ENCODE results near the gene TMPRSS13. TPM values are rescaled to one million over a fixed set of nuclear protein-coding genes. Genes with fewer than 3 reads are reported as not detected.

TMPRSS13 gene
- total RNA-seq, 1 donor from 2014 or later, result 0.53 TPM

- Histone ChIP-seq H3K4me3 (ENCODE audit: low read depth, low read length) (no peak overlapping the region), H3K36me3 (ENCODE audit: control insufficient read depth, insufficient read depth, low read length) (no peaks in the 10 kb centered on the region), H3K27me3 (ENCODE audit: control insufficient read depth, insufficient read depth, low read length) (no peaks in the 10 kb centered on the region)
- FAIRE-seq (no peak), DNase-seq (ENCODE audit: low read depth) (no peak)
- TF ChIP-seq CTCF (IDR thresholded peaks at IDR 0.05; ENCODE audit: insufficient read depth, low read length, severe bottlenecking), result no peak
Measured at GRCh38 chr11:117855912-117856651, 73.1 kb downstream of the TMPRSS13 start.

- TF ChIP-seq CTCF (IDR thresholded peaks at IDR 0.05; ENCODE audit: insufficient read depth, low read length, severe bottlenecking), result no peak
- DNase-seq (ENCODE audit: low read depth) (no peak), FAIRE-seq (no peak)
- Histone ChIP-seq H3K4me3 (ENCODE audit: low read depth, low read length) (no peak overlapping the region), H3K27me3 (ENCODE audit: control insufficient read depth, insufficient read depth, low read length) (no peaks in the 10 kb centered on the region), H3K36me3 (ENCODE audit: control insufficient read depth, insufficient read depth, low read length) (no peaks in the 10 kb centered on the region)
Measured at GRCh38 chr11:117855186-117855845, 73.9 kb downstream of the TMPRSS13 start.

GRCh38 chr11:117852309-117852708 is 76.9 kb downstream of the TMPRSS13 start:
- FAIRE-seq (no peak), DNase-seq (ENCODE audit: low read depth) (no peak)
- TF ChIP-seq CTCF (IDR thresholded peaks at IDR 0.05; ENCODE audit: insufficient read depth, low read length, severe bottlenecking), result no peak
- Histone ChIP-seq H3K27me3 (ENCODE audit: control insufficient read depth, insufficient read depth, low read length) (no peaks in the 10 kb centered on the region), H3K36me3 (ENCODE audit: control insufficient read depth, insufficient read depth, low read length) (no peaks in the 10 kb centered on the region), H3K4me3 (ENCODE audit: low read depth, low read length) (no peak overlapping the region)

GRCh38 chr11:117851852-117852251 is 77.3 kb downstream of the TMPRSS13 start:
- H3K27me3 ChIP-seq (ENCODE audit: control insufficient read depth, insufficient read depth, low read length), result no peaks in the 10 kb centered on the region
- DNase-seq (ENCODE audit: low read depth) (no peak), FAIRE-seq (no peak)
- H3K36me3 ChIP-seq (ENCODE audit: control insufficient read depth, insufficient read depth, low read length), result no peaks in the 10 kb centered on the region
- TF ChIP-seq CTCF (IDR thresholded peaks at IDR 0.05; ENCODE audit: insufficient read depth, low read length, severe bottlenecking), result no peak
- no peak overlapping the region for H3K4me3 ChIP-seq (ENCODE audit: low read depth, low read length)

GRCh38 chr11:117851106-117851505 is 78.1 kb downstream of the TMPRSS13 start:
- H3K4me3 ChIP-seq (ENCODE audit: low read depth, low read length), result no peak overlapping the region
- no peak for DNase-seq (ENCODE audit: low read depth)
- FAIRE-seq, result no peak
- no peaks in the 10 kb centered on the region for H3K27me3 ChIP-seq (ENCODE audit: control insufficient read depth, insufficient read depth, low read length)
- no peak for TF ChIP-seq CTCF (IDR thresholded peaks at IDR 0.05; ENCODE audit: insufficient read depth, low read length, severe bottlenecking)
- no peaks in the 10 kb centered on the region for H3K36me3 ChIP-seq (ENCODE audit: control insufficient read depth, insufficient read depth, low read length)

Other genes with a start within 250 kb of the TMPRSS13 start
- under 0.01 TPM in 1 of 2 replicates, not detected in the other for gene DSCAML1, start 132.2 kb downstream of the TMPRSS13 start, total RNA-seq
- gene FXYD2, start 104.7 kb downstream of the TMPRSS13 start, total RNA-seq, result not detected in 2 replicates
- not detected in 2 replicates for gene FXYD6, start 52.7 kb downstream of the TMPRSS13 start, total RNA-seq
- 0.13 TPM in 1 of 2 replicates, not detected in the other for gene IL10RA, start 57.0 kb upstream of the TMPRSS13 start, total RNA-seq
- gene TMPRSS4, start 147.7 kb upstream of the TMPRSS13 start, total RNA-seq, result 42.4 and 202 TPM in 2 replicates
- not detected in 2 replicates for gene SMIM35, start 157.6 kb upstream of the TMPRSS13 start, total RNA-seq
- 0.53 and 1.2 TPM in 2 replicates for gene SCN4B, start 223.4 kb upstream of the TMPRSS13 start, total RNA-seq
- under 0.01 and 0.13 TPM in 2 replicates for gene SCN2B, start 247.2 kb upstream of the TMPRSS13 start, total RNA-seq